Pancreas (tissue), 10 donors: ENCODE results near the gene HMCN1. TPM values are rescaled to one million over a fixed set of nuclear protein-coding genes. Genes with fewer than 3 reads are reported as not detected.

Experiments used
- ATAC-seq, 4 donors: fragments of 200-7000 bp; cut with Tn5 transposase; one replicate each; pipeline versions ENCODE4 v1.8.0 to v1.9.1; 2020; ENCODE audit warnings: mild to moderate bottlenecking in 4 of 4, moderate library complexity in 4 of 4
- DNase-seq, 6 donors: peaks; one replicate each; pipeline ENCODE4 v3.0.0-alpha.2; 2020
- FAIRE-seq: peaks from 2 replicates; lab custom pipeline; 2012; peaks lifted over from hg19 to GRCh38; lab: Jason Lieb, UNC
- H3K27ac ChIP-seq, 4 donors: fragments of 200-600 bp; sonication (generic); 1 replicate in 3 of 4; 2 replicates in 1 of 4; pipeline versions ENCODE4 v1.5.0 to v1.8.0; 2020
- H3K27me3 ChIP-seq, 4 donors: fragments of 200-600 bp; one replicate each; pipeline ENCODE4 v1.8.0; 2021
- H3K36me3 ChIP-seq, 3 donors: fragments of 200-600 bp; sonication (generic) in 1 of 3; one replicate each; pipeline versions ENCODE4 v1.5.0 to v1.8.0; 2020 to 2021
- H3K4me1 ChIP-seq, 3 donors: fragments of 200-600 bp; one replicate each; pipeline ENCODE4 v1.8.0; 2021
- H3K4me3 ChIP-seq, 4 donors: fragments of 200-600 bp; sonication (generic) in 2 of 4; one replicate each; pipeline versions ENCODE4 v1.5.0 to v1.8.0; 2020 to 2021
- H3K9me3 ChIP-seq, 4 donors: fragments of 200-600 bp; one replicate each; pipeline ENCODE4 v1.8.0; 2021
- WGBS, 2 donors: extraction: QIAGEN DNeasy Blood & Tissue Kit; methylation state at CpG; one replicate each; pipeline ENCODE4 v1.1.7; 2013; 5-methylcytosine and 5-hydroxymethylcytosine counted together
- intact Hi-C, 3 donors: fragments of 100-400 bp; cut with DNase I; formaldehyde crosslinking; loops; one replicate each; pipeline versions ENCODE4 v1.11.1 to v1.14.2; 2022
- polyA plus RNA-seq, 2 donors: library from polyadenylated mRNA; stranded (reverse); fragments of 200-250 nt; gene quantifications; one replicate each; pipeline ENCODE4 v1.2.3, GENCODE V29; 2013
- total RNA-seq, 6 donors: library from RNA; stranded (reverse); fragmentation: NEBNext Ultra II Directional in 4 of 6; extraction: Animal tissue kit (Norgen Biotek cat#: 25700) in 4 of 6; gene quantifications; one replicate each; pipeline versions ENCODE4 v1.2.1 to v1.2.4, GENCODE V29; 2021 to 2023
- TF ChIP-seq, protein P1 (sequence below), 4 donors: fragments of 200-600 bp; sonication (generic) in 3 of 4; IDR thresholded peaks; one replicate each; pipeline versions ENCODE4 v1.5.0 to v1.8.0; 2021; ENCODE audit warnings: antibody characterized with exemption in 4 of 4
- donor health status: healthy with polysubstance abuse.
- donor health status: DM: no; HTN: no; CAD: no; lungs with moderate emphysema.
- donor health status: DM: no; HTN: no; CAD: no.
- donor health status: control.
- donor health status: control.
- donor health status: Bipolar disorder and iron deficiency.
- donor health status: DM: yes; HTN: yes; CAD: no.
- donor health status: DM: no; HTN: no; CAD: no.
- donor health status: DM: no; HTN: no; CAD: no.
- donor health status: DM: yes; HTN: yes; CAD: no.

Gene HMCN1
- total and polyA plus RNA-seq, 8 donors, result 0.19 to 4.8 (median 0.60) TPM

- H3K36me3 ChIP-seq, result no peaks in the 10 kb centered on the region
- TF ChIP-seq, protein P1, sequence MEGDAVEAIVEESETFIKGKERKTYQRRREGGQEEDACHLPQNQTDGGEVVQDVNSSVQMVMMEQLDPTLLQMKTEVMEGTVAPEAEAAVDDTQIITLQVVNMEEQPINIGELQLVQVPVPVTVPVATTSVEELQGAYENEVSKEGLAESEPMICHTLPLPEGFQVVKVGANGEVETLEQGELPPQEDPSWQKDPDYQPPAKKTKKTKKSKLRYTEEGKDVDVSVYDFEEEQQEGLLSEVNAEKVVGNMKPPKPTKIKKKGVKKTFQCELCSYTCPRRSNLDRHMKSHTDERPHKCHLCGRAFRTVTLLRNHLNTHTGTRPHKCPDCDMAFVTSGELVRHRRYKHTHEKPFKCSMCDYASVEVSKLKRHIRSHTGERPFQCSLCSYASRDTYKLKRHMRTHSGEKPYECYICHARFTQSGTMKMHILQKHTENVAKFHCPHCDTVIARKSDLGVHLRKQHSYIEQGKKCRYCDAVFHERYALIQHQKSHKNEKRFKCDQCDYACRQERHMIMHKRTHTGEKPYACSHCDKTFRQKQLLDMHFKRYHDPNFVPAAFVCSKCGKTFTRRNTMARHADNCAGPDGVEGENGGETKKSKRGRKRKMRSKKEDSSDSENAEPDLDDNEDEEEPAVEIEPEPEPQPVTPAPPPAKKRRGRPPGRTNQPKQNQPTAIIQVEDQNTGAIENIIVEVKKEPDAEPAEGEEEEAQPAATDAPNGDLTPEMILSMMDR (IDR thresholded peaks at IDR 0.05), result no peak
- peaks cover 0 to 4% (median 0%) of the 10 kb centered on the region in 3 donors for H3K4me1 ChIP-seq
- DNase-seq (no peak), FAIRE-seq (no peak), ATAC-seq (no peak)
- no peaks in the 10 kb centered on the region for H3K27me3 ChIP-seq
- H3K4me3 ChIP-seq, result no peak overlapping the region
- intact Hi-C loops, result no loop called here
- H3K9me3 ChIP-seq, result no peaks in the 10 kb centered on the region
- 89 to 90% methylated on average over 1 of the region's 1 CpG for WGBS, 2 donors
- no peak overlapping the region for H3K27ac ChIP-seq
Measured at GRCh38 chr1:185849014-185849413, 114.8 kb downstream of the HMCN1 start.

GRCh38 chr1:185850366-185850765, 116.2 kb downstream of the HMCN1 start:
- DNase-seq (no peak), ATAC-seq (no peak), FAIRE-seq (no peak)
- peaks cover 0 to 3% (median 0%) of the 10 kb centered on the region in 3 donors for H3K4me1 ChIP-seq
- 72 to 85% methylated on average over 1 of the region's 1 CpG for WGBS, 2 donors
- no peaks in the 10 kb centered on the region for H3K27me3 ChIP-seq
- H3K4me3 ChIP-seq, result no peak overlapping the region
- H3K9me3 ChIP-seq, result no peaks in the 10 kb centered on the region
- H3K27ac ChIP-seq, result no peak overlapping the region
- intact Hi-C loops, result no loop called here
- TF ChIP-seq, protein P1 (IDR thresholded peaks at IDR 0.05), result no peak
- no peaks in the 10 kb centered on the region for H3K36me3 ChIP-seq

GRCh38 chr1:185853739-185854138, 119.5 kb downstream of the HMCN1 start:
- Histone ChIP-seq H3K36me3 (no peaks in the 10 kb centered on the region), H3K4me3 (no peak overlapping the region), H3K27me3 (no peaks in the 10 kb centered on the region), H3K4me1 (peaks cover 0 to 6% (median 0%) of the 10 kb centered on the region in 3 donors), H3K27ac (no peak overlapping the region), H3K9me3 (no peaks in the 10 kb centered on the region)
- TF ChIP-seq, protein P1 (IDR thresholded peaks at IDR 0.05), result no peak
- no peak for ATAC-seq
- FAIRE-seq, result no peak
- 73 to 79% methylated on average over 1 of the region's 1 CpG for WGBS, 2 donors
- no peak for DNase-seq
- intact Hi-C loops, result no loop called here

GRCh38 chr1:185856482-185856881, 122.3 kb downstream of the HMCN1 start:
- Histone ChIP-seq H3K9me3 (no peaks in the 10 kb centered on the region), H3K4me3 (no peak overlapping the region), H3K36me3 (no peaks in the 10 kb centered on the region), H3K27me3 (no peaks in the 10 kb centered on the region), H3K4me1 (peaks cover 0 to 6% (median 0%) of the 10 kb centered on the region in 3 donors), H3K27ac (no peak overlapping the region)
- intact Hi-C loops, result no loop called here
- no peak for DNase-seq
- WGBS, 2 donors, result 50 to 51% methylated on average over 3 of the region's 3 CpGs
- no peak for FAIRE-seq
- ATAC-seq, result no peak
- TF ChIP-seq, protein P1 (IDR thresholded peaks at IDR 0.05), result no peak

DNA sequence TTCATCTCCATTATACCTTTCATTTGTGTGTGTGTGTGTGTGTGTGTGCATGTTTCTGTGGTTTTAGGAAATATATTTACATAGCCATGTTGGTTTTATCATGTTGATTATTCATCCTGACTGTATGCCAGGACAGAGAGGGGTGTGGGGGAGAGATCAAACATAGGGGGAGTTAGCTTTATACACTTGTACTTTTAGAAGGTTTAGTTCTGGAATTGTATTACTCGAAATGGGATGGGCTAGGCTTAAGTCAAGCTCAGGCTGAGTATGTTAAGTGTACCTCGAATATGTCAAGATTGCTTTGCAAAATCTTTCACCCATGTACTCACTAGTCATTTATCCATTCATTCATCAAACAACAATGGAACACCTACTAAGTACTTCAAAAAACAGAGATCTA, 123.3 kb downstream of the HMCN1 start:
- DNase-seq, result no peak

More for the DNA sequence above, 123.3 kb downstream of the HMCN1 start:
- TF ChIP-seq, protein P1 (IDR thresholded peaks at IDR 0.05), result no peak
- Histone ChIP-seq H3K4me1 (peaks cover 0 to 6% (median 0%) of the 10 kb centered on the region in 3 donors), H3K9me3 (no peaks in the 10 kb centered on the region), H3K27ac (no peak overlapping the region), H3K36me3 (no peaks in the 10 kb centered on the region), H3K4me3 (no peak overlapping the region), H3K27me3 (no peaks in the 10 kb centered on the region)
- intact Hi-C loops, result no loop called here
- ATAC-seq, result no peak
- WGBS, 2 donors, result 57 to 66% methylated on average over 2 of the region's 2 CpGs
- no peak for FAIRE-seq
